Measurements from ENCODE around the gene C15orf61. TPM values are rescaled to one million over a fixed set of nuclear protein-coding genes. Genes with fewer than 3 reads are reported as not detected.

C15orf61 gene
- 1 to 10 TPM; 6.3 to 6.6 (median 6.5) TPM for polyA plus RNA-seq (ENCODE audit: insufficient read length in 3 of 3)

DNA sequence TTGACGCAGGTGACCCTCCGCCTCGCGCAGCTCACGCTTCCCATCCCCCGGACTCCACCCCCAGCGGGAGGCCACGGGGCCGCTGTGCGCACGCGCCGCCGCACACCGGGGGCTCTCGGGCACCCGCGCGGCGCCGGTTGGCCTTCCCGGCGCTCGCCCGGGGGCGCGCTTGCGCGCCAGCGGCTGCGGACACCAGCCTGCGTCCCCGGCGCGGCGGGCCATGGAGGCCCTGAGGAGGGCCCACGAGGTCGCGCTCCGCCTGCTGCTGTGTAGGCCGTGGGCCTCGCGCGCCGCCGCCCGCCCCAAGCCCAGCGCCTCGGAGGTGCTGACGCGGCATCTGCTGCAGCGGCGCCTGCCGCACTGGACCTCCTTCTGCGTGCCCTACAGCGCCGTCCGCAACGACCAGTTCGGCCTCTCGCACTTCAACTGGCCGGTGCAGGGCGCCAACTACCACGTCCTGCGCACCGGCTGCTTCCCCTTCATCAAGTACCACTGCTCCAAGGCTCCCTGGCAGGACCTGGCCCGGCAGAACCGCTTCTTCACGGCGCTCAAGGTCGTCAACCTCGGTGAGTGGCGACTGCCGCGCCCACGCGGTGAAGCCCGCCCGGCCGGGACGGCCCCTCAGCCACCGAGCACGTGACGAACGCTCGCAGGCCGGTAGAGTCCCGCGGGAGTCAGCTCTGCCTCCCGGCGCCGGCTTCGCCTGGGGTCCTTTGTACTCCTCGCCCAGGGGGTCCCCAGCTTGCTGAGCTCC is at the start of gene C15orf61:
Gene C15orf61, plus strand, starts transcription at position 103 of the 754 bp plus-strand sequence. Its CDS starts 118 bp downstream, at position 221.
- DNase-seq (ENCODE audit: low read depth in 3 of 3, low spot score in 2 of 3), result peak; percentile 52 to 81 (median 70)

DNA sequence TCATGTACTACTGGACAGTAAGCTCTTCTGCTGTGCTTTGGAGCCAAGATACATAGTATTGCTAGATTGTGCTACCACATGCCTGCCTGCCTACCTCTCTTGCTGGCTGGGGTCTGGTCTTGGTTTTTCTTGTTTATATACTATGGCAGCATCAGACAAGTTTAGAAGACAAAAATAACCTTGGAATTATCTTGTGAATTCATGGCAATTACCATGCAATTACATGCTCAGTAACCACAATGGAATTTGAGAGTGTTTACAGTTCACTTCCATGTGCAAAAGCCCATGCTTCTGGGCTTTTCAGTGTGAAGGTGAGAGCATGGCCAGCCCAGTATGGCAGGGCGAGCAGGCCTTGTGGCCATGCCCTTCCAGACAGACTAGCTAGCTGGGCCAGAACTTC is 48.0 kb upstream of the C15orf61 start:
- no peak for DNase-seq (ENCODE audit: low read depth in 3 of 3, low spot score in 2 of 3)

DNA sequence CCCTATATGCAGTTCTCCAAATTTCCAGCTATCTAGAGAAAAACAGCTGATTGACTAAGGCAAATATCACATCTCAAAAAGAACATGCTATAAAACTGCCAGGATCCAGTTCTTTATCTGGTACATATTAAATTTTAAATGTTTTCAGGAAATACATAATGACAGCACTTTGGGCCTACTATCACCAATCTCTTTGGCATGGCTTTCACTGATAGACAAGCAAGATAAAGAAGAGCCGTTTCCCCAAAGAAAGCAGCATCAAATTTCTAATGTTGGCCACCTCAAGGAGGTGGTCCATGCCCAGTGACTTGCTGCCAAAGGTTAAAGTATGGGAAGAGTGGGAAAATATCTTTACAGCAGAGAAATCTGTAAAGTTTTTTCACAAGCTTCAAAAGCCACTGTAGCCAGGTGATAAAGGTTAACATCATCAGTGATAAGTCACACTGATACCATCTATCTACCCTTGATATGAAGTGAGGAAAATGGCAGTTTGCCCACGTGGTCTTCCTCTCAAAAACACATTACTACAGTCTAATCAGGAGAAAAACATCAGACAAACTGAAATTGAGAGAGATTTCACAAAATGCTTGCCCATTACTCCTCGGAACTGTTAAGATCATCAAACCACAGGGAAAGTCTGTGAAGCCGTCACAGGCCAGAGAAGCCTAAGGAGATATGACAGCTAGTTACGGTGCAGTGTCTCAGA is 46.4 kb upstream of the C15orf61 start:
- DNase-seq (ENCODE audit: low read depth in 3 of 3, low spot score in 2 of 3), result no peak

DNA sequence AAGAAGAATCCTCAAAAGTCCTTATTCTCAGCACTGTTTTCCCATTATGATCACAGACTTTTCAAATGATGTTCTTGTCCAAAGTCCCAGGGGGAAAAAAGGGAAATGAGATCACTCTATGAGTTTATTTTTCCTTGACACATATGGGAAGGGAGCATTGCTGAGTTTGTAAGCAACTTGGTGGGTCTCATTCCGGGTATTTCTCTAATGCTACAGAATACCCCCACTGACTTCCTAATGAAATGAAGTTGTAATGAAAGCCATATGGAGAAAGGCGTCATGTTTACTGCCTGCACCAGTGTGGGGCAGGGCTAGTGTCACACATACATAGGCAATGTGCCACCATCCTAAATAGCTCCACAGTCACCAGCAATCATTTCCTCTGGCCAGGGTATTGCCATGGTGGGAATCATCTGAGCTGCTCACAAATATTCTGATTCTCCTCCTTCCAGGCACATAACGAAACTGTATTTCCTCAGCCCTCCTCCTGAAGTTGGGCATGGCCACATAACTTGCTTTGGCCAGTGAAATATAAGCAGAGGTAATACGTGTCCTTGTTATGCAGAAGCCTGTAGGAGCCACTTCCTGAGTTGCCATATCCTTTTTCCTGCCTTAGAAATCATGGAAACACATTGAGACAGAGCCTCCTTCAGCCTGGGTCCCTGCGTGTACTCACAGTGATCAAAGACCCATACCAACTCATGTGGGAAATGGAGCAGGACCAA is 41.0 kb upstream of the C15orf61 start:
- DNase-seq (ENCODE audit: low read depth in 3 of 3, low spot score in 2 of 3), result no peak

DNA sequence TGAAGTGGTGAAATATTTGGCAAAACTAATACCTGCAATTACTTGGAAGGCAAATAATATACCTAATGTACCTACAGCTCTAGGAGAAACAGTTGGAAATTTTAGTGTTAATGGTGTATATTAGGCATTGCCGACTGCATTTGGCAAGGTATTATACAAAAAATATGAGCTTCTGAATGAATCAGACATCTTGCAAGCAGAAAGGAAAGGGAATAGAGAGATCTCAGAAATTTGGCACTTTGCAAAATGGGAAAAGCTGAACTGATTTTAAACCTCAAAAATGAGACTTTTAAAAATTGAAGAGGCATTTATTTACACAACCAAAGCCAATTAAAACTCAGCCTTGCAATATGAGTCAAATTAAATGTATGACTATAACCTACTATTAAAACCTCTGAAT is 40.2 kb upstream of the C15orf61 start:
- no peak for DNase-seq (ENCODE audit: low read depth in 3 of 3, low spot score in 2 of 3)

DNA sequence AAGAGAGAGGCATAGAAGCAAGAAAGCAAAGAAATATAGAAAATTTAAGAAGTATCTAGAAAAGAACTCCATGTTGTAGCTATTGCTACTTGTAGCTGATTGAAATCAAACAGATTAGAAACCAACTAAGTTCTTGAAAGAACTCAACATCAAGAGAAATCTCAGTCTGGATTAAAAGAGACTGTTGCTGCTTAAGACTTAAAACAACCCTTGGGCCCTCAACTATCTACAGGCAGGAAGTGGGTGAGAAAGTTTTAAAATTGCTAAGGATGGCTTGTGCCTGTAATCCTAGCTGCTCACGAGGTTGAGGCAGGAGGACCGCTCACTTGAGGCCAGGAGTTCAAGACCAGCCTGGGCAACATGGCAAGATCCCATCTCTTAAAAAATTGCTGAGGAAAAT is 39.3 kb upstream of the C15orf61 start:
- no peak for DNase-seq (ENCODE audit: low read depth in 3 of 3, low spot score in 2 of 3)

DNA sequence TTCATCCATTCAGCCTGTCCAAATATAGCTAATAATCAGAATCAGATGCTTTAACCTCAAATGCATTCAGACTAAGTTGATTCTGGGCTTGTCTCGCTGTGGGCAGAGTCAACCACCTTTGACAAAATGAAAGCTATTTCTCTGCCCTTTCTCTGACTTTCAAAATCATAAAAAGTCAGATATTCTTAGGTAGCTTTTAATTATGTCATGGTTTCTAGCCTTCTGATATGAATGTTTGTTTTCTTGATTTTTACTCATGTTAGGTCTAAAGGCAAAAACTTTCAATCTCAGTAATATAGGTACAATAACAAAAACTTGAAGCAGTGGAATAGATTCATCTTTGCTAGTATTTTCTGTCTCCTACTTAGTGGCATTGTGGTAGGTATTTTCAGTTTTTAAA is 25.3 kb upstream of the C15orf61 start:
- DNase-seq (ENCODE audit: low read depth in 3 of 3, low spot score in 2 of 3), result no peak

DNA sequence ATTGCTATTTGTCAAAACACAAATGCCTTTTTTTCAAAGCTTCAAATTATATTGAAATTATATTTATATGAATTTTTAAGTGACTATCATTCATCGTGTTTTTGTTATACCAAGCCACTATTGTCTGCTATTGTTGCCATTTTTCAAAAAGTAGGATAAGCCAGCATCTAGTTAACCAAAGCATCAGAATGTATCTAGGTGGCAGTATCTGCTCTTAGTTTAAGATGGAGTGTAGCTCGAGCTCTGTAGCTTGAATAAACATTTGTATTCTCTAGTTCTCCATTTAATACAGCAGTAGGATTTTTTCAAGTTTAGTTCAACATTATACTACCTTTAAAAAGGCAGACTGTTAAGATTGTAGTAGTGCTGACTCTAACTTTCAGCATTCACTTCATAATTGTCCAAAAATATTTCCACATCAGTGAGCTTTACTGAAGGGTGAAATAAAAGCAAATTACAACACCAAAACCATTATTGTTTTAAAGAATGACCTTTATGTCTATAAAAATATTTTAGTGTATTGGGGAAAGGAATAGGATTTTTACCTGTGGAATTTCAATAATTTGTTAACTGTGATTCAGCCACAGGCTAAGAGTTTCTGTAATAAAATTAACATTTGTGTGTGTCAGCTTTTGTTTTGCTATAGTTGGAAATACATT is 19.6 kb upstream of the C15orf61 start:
- no peak for DNase-seq (ENCODE audit: low read depth in 3 of 3, low spot score in 2 of 3)

DNA sequence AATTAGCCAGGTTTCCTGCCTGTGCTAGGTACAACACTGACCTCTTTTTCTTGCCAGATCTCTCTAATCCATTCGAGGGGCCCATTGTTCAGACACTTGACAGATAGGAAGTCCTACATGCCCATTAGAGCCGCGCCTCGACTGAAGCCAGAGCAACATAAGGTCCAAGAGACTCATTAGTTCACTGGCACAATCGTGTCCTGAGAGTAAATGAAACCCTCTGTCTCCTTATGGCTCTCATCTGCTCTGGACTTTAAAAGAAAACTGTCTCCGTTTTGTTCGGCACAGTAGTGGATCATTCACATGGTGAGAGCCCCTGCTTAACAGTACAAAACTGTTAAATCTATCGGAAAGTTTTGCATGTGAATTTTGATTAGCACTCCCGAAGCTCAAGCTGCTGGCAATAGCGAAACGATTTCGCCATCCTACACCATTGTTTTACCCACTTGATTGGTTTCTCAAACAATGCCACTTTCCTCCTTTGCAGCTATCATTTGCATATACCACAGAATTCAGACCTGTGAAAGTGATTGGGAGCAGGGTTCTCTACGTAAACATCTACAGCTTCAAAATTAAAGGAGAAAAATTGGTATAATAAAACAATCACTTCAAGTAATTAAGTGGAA is 19.0 kb upstream of the C15orf61 start:
- DNase-seq (ENCODE audit: low read depth in 3 of 3, low spot score in 2 of 3), result no peak

DNA sequence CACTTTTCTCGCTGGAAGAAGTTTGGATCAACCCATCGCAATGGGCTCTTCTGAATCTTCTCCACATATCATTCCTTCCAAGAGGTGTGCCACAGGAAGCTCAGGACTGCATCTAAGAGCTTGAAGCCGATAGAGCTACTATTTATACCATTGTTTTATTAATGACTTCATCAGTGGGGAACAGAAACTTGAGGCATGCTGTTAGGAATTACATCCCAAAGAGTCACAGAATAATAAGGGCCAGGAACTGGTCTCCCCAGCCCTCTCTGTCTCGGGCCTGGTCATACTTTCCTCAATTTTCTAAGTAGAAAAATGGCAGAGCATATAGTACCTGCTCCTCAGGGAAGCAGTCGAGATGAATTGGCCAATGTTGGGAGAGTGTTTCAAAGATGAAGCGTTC is 16.9 kb upstream of the C15orf61 start:
- DNase-seq (ENCODE audit: low read depth in 3 of 3, low spot score in 2 of 3), result no peak

DNA sequence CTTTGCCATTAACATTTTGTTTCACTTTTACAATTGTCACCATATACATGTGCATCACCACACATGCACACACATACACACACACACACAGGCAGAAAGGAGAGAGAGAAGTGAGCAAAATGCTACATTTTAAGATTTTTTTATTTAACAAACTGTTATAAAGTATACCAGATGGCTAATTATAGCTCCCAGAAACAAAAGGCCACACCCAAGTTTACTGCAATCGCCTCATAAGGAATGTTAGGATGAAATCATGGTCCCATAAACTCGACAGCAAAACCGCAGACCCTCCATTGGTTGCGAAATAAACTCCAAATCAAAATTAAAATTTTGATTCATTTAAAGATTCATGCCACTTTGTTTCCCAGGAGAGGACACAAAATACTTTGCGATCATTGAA is 16.1 kb upstream of the C15orf61 start:
- no peak for DNase-seq (ENCODE audit: low read depth in 3 of 3, low spot score in 2 of 3)

DNA sequence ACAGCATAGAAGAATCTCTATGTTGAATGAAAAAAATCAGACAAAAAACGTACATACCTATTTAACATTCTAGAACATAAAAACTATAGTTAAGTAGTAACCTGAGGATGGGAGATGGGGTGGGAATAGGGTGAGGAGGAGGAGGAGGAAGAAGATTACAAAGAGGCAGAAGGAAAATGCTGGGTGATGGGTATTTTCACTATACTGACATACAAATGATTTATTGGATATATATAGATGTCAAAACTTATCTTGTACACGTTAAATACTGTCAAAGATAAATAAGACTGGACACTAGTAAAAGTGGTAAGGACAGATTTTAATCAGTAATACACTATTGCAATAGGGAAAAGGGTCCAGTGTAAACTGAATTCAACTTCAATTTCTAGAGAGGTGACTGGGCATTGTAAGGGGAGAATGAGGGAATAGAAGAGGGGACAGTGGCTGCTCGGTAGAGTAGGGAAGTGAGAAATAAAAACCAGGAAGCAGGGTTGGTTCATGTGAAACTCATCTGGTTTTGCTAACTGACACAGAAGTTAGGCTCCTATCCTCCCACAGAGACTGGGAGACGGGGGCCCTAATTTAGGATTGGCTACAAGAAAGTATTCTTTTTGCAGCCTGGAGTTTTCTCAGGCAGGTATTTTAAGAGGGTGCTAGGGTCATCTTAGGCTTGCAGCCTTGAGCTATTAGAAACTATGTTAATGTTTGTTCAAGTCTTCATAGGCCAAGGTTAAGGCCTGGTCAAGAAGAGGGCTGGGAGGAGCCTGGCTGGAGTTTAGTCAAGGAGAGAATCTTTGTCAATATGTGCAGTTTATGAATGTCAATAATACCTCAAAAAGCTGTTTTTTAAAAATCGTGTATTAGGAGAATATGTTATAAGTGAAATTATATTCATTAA is 15.0 kb upstream of the C15orf61 start:
- no peak for DNase-seq (ENCODE audit: low read depth in 3 of 3, low spot score in 2 of 3)

DNA sequence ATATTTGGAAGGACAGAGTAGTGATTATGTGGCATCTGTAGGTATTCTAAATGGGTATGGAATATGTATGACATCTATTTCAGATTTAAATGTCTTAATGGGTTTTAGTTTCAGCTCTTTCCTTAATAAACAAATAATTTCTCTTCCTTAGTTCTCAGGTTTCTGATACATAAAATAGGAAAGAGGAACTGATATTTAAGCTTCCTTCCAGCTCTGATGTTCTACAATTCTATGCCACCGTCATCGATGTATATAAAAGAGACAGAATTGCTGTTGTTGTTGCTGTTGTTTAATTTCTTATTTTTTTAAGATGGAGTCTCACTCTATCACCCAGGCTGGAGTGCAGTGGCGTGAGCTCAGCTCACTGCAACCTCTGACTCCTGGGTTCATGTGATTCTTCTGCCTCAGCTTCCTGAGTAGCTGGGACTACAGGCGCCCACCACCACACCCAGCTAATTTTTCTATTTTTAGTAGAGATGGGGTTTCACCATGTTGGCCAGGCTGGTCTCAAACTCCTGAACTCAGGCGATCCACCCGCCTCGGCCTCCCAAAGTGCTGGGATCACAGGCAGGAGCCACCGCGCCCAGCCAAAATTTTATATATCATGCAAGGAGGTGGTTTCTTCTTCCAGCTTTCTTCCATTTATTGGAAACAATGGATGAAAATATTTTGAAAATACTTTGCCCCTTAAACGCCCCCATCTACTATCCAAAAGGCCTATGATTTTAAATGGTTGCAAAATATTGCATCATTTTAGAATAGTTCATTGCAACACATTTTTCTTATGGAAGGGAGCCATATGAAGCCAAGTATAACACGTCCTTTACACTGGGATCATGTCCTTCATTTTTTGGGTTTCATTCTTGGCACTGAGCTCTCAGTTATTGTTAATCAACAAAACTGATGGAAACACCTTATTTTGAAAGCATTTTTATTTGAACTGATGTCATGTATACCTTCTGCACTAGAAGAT is 13.9 kb upstream of the C15orf61 start:
- no peak for DNase-seq (ENCODE audit: low read depth in 3 of 3, low spot score in 2 of 3)

DNA sequence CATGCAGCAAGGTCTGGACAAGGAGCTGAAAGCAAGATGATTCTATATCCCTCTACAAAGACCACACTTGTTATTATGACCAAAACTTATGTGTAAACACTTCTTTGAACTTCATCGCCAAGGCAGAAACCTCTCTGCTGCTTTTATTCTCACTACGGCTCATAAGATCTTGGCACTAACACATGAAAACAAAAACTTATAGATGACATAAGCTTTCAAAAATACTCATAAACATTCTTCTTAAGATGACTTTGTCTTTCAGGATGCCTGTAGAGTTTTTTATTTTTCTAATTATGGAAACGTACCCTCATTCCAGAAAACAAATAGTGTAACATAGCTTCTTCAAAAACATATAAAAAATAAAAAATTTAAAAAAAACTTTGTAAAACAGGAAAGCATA is 12.5 kb upstream of the C15orf61 start:
- no peak for DNase-seq (ENCODE audit: low read depth in 3 of 3, low spot score in 2 of 3)

DNA sequence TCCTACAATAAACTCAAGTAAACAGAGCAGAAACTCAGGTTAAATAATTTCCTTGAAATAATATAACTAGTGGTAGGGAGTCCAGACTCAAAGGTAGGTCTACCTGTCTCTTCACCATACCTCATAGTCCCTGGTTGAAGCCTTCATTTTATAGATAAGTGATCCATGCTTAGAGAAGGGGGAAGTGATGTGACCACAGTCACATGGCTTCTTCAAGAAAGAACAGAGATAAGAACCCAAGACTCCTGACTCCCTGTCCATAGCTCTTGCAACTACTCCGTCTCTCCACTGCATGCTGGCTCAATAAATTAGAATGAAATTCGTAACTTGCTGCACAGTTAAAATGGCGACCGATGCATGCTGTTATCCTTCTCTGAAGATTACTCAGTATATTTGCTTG is 11.0 kb upstream of the C15orf61 start:
- DNase-seq (ENCODE audit: low read depth in 3 of 3, low spot score in 2 of 3), result no peak

DNA sequence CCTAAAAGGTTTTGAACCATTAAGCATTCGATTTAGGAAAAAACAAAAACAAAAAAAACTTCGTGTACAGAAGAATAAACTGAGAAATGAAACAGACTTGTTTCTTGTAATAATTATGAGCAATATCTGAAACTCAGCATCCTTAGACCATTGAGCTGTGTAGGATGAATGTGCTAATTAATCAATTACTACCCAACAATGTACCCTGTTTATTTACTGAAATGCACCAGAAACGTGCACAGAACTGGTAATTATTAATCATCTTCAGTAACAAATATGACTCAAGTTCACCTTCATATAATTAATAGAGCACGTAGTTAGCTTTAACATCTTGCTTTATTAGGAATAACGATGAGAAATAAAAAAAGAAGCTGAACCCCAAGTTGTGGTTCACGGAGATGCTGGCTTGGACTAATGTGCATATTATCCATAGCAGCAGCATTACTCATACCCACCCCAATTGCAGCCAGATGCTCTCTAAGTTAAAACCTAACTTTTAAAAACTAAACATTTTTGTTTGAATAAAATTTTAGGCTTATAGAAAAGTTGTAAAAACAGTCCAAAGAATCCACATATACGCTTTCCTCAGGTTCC is 10.2 kb upstream of the C15orf61 start:
- no peak for DNase-seq (ENCODE audit: low read depth in 3 of 3, low spot score in 2 of 3)

DNA sequence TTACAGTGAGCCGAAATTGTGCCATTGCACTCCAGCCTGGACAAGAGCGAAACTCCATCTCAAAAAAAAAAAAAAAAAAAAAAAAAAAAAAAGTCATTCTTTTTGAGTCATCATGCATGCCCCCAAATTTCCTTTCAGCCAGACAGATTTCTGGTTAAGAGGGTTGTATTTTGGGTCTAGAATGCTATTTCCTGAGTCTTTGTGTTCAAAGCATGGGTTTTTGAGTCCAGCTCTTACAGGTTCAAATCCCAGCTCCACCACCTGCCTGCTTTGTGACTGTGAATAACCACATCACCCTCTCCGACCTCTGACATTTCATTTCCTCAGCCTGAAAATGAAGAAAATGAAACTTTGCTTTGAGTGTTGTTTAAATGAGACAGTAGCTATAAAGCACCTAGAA is 9.3 kb upstream of the C15orf61 start:
- DNase-seq (ENCODE audit: low read depth in 3 of 3, low spot score in 2 of 3), result no peak

DNA sequence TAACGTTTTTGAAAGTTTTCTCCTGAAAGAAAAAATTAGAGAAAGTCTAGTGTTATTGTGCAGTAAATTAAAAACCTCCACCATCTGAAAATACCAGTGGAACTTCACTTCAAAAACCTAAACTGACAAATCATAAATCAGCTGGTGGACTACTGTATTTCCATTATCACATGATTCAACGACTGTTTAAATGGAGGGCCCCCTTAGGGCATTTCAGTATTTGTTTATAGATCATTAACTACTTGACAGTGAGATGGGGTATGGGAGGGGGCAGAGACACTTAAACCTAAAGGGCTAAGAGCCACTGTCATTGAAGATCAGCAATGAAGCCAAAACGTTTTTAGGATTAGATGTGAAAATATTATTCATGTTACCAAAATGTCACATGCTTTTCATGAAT is 8.8 kb upstream of the C15orf61 start:
- no peak for DNase-seq (ENCODE audit: low read depth in 3 of 3, low spot score in 2 of 3)

Measured in right renal cortex interstitium (tissue), 3 donors.